GM21390 (cell line): ENCODE measurements around the gene DPYSL5.
"Not testable (repeated sequence)": the region's sequence is repeated elsewhere in the genome, so short reads cannot be mapped to it uniquely, and the experiment has no call there.

ENCODE experiments used
- ATAC-seq: cut with Tn5 transposase; IDR thresholded peaks from one replicate; pipeline ENCODE4 v1.9.1; 2021; ENCODE audit not compliant: unreplicated experiment

The DPYSL5 gene

GRCh38 chr2:26922405-26923188 is 74.7 kb downstream of the DPYSL5 start:
- ATAC-seq: no peak

GRCh38 chr2:26923189-26923466 is 75.2 kb downstream of the DPYSL5 start:
- not testable (repeated sequence) for ATAC-seq

DNA sequence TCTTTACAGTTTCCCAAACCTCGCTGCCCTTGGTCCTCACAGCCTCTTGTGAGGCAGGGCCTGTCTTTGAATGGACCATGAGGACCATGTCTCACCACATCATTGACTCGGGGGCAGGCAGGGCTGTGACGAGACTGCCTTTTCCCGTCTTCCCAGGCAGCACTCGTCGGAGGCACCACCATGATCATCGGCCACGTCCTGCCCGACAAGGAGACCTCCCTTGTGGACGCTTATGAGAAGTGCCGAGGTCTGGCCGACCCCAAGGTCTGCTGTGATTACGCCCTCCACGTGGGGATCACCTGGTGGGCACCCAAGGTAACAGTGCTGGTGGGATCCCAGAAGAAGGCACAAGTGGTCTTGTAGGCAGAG is 76.8 kb downstream of the DPYSL5 start:
- ATAC-seq: no peak

GRCh38 chr2:26925100-26925791 is 77.3 kb downstream of the DPYSL5 start:
- ATAC-seq: no peak

- no peak for ATAC-seq
These were observed 79.3 kb downstream of the DPYSL5 start for GRCh38 chr2:26927221-26927620.

- no peak for ATAC-seq
These were observed 85.0 kb downstream of the DPYSL5 start for GRCh38 chr2:26932974-26933373.

GRCh38 chr2:26933431-26934334 is 85.8 kb downstream of the DPYSL5 start:
- ATAC-seq: no peak

- ATAC-seq: no peak
These were observed 86.4 kb downstream of the DPYSL5 start for GRCh38 chr2:26934335-26934724.

DNA sequence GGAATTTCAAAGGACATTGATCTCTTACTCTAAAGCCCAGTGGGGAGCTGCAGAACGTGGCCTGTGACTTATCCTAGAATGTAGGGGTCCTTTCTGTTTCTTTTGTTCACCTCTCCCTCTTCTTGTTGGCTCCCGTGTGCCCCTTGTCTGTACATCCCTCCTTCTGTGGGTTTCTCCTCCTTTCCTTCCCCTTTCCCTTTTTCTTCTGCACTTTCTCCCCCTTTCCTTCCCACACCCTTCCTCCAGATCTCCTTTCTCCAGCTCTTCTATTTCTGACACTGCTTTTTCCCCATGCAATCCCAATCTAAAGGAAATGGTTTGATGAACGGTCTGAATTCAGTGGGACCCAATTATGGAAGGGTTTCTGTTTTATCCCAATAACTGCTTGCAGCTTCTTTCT is 87.1 kb downstream of the DPYSL5 start:
- ATAC-seq: no peak

DNA sequence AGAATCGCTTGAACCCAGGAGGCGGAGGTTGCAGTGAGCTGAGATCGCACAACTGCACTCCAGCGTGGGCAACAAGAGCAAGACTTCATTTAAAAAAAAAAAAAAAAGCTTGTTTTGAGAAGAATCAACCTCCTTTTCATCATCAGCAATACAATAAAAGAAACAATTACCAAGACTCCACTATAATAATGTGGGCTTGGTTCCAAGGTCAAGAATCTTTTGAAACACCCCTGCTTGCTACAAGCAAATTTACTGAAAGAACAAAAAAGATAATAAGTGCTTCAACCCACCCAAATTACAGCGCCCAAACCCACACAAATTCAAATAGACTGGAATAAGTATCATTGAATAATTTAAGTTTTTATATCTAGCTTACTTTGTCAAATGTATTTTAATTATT is 88.9 kb downstream of the DPYSL5 start:
- ATAC-seq: no peak

- no peak for ATAC-seq
These were observed 90.6 kb downstream of the DPYSL5 start for GRCh38 chr2:26938399-26939118.

DNA sequence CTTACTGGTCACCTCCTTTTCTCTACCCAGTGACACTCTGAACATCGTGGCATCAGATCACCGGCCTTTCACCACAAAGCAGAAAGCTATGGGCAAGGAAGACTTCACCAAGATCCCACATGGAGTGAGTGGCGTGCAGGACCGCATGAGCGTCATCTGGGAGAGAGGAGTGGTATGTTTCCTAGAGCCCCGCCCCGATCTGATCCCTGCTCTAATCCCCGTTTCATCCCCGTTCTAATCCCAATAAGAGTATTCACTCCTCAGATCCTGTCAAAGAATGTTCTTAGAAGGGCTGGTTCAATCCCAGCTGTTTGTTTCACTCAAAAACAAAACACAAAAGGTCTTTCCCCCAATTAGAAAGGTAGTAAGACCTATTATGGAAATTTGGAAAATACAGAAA is 92.1 kb downstream of the DPYSL5 start:
- ATAC-seq: no peak

- no peak for ATAC-seq
These were observed 93.6 kb downstream of the DPYSL5 start for GRCh38 chr2:26941486-26941885.

GRCh38 chr2:26942543-26943295 is 94.8 kb downstream of the DPYSL5 start:
- no peak for ATAC-seq

GRCh38 chr2:26945991-26946750 is 98.2 kb downstream of the DPYSL5 start:
- no peak for ATAC-seq

- no peak for ATAC-seq
These were observed 99.2 kb downstream of the DPYSL5 start for GRCh38 chr2:26946841-26947784.

DNA sequence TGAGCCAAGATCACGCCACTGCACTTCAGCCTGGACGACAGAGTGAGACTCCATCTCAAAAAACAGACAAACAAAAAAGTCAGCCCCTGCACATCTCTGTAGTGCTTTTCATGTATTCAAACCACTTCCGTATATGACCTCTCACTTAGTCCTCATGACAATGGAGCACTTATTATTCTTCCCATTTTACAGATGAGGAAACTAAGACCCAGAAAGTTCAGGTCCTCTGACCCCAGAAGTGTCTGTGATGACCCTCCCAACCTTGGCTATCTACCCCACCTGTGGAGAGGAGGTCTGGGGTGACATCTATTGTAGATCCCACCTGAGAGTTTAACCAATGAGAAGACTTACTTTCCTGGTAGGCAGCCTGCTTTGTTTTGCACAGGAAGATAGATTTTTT is 100.9 kb downstream of the DPYSL5 start:
- no peak for ATAC-seq

DNA sequence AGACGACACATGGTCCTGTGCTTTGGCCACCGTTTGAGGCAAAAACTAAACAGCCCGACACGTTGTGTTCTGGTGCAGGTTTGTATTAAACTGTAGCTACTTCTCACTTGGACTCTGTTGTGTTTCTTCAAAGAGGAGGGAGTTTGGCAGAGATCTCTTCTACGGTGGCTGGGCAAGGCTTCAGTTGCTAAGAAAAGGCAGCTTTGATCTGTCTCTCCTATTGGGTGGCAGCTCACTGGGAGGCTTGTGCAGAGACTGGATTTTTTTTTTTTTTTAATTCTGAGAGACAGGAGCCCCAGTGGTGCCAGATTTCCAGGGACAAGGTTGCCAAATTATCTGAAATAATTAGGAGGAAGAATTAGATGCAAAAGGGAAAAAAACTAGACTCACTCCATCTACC is 102.3 kb downstream of the DPYSL5 start:
- ATAC-seq: no peak

DNA sequence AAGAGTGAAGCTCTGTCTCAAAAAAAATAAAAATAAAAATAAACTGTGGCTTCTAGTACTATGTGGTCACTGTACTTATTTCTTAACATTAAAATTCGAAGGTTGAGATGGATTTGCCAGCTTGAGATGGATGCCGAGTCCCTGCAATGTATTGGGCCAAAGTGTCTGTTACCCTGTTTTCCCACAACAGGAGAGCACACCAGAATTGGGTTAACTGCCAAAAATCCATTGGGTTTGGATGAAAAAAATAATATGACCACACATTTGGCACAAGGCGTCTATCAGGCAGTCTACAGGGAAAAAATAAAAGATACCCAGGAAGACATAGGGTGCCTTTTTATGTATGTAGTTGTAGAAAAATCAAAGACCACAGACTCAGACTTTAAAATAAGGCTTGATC is 103.3 kb downstream of the DPYSL5 start:
- ATAC-seq: no peak
